Measurements from ENCODE around the gene CFTR. TPM values are rescaled to one million over a fixed set of nuclear protein-coding genes. Genes with fewer than 3 reads are reported as not detected.

The CFTR gene
- total RNA-seq, 4 donors from 2014 or later: 3.4 to 13.5 (median 7.1) TPM

GRCh38 chr7:117610396-117610795 lies 130.6 kb downstream of the CFTR start:
- no peaks in the 10 kb centered on the region for H3K27me3 ChIP-seq
- no peak overlapping the region for H3K27ac ChIP-seq
- 83% methylated on average over 2 of the region's 2 CpGs for WGBS
- TF ChIP-seq POLR2A (IDR thresholded peaks at IDR 0.05): no peak
- TF ChIP-seq POLR2AphosphoS5 (IDR thresholded peaks at IDR 0.05): no peak
- no peak for TF ChIP-seq EP300 (IDR thresholded peaks at IDR 0.05)
- TF ChIP-seq, protein P1, sequence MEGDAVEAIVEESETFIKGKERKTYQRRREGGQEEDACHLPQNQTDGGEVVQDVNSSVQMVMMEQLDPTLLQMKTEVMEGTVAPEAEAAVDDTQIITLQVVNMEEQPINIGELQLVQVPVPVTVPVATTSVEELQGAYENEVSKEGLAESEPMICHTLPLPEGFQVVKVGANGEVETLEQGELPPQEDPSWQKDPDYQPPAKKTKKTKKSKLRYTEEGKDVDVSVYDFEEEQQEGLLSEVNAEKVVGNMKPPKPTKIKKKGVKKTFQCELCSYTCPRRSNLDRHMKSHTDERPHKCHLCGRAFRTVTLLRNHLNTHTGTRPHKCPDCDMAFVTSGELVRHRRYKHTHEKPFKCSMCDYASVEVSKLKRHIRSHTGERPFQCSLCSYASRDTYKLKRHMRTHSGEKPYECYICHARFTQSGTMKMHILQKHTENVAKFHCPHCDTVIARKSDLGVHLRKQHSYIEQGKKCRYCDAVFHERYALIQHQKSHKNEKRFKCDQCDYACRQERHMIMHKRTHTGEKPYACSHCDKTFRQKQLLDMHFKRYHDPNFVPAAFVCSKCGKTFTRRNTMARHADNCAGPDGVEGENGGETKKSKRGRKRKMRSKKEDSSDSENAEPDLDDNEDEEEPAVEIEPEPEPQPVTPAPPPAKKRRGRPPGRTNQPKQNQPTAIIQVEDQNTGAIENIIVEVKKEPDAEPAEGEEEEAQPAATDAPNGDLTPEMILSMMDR (IDR thresholded peaks at IDR 0.05): no peak
- H3K4me3 ChIP-seq: no peak overlapping the region
- no peaks in the 10 kb centered on the region for H3K4me1 ChIP-seq
- no peaks in the 10 kb centered on the region for H3K9me3 ChIP-seq
- no peaks in the 10 kb centered on the region for H3K36me3 ChIP-seq
- no peak for DNase-seq (ENCODE audit: low spot score in 2 of 2)

DNA sequence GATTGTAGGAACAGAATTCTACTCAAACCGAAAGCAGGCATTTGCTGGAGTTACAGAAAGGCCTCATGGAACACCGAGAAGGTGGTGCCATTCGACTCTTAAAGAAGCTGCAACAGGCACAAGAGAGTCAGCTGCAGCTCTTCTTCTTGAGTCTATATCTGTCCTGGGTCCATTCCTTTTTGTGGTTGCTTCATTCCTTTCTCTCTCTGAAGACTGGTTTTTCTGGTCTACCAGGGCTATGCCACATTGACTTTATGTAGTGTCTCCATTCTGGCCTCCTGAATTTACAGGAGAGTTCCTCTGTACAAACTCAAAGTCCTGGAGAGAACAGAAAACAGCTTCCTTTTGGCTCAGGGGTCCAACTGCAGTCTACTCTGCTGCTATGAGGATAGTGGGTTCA lies 132.8 kb downstream of the CFTR start:
- Histone ChIP-seq H3K36me3 (no peaks in the 10 kb centered on the region), H3K27ac (no peak overlapping the region), H3K9me3 (no peaks in the 10 kb centered on the region), H3K27me3 (no peaks in the 10 kb centered on the region), H3K4me1 (no peaks in the 10 kb centered on the region), H3K4me3 (no peak overlapping the region)
- TF ChIP-seq POLR2AphosphoS5 (IDR thresholded peaks at IDR 0.05) (no peak), POLR2A (IDR thresholded peaks at IDR 0.05) (no peak), EP300 (IDR thresholded peaks at IDR 0.05) (no peak)
- TF ChIP-seq, protein P1 (IDR thresholded peaks at IDR 0.05): no peak
- WGBS: 83% methylated on average over 3 of the region's 3 CpGs
- DNase-seq (ENCODE audit: low spot score in 2 of 2): no peak

DNA sequence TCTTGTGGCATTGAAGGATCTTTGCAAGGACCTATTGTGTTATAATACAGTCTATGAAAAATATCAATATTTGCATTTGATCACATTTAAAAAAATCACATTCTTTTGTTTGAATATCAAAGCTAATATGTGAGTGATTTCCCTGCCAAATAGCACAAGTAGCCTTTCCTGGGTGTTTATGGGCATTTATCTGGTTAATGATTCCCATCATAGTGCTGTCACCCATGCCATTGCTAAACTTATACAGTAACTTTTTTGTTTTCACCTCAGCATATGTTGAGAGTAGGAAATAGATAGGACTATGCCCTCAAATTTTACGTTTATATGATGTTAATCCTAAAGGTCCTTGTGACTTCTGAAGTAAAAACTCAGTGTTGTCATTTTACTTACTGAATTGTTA lies 136.9 kb downstream of the CFTR start:
- H3K36me3 ChIP-seq: no peaks in the 10 kb centered on the region
- TF ChIP-seq EP300 (IDR thresholded peaks at IDR 0.05): no peak
- TF ChIP-seq POLR2AphosphoS5 (IDR thresholded peaks at IDR 0.05): no peak
- TF ChIP-seq POLR2A (IDR thresholded peaks at IDR 0.05): no peak
- TF ChIP-seq, protein P1 (IDR thresholded peaks at IDR 0.05): no peak
- DNase-seq (ENCODE audit: low spot score in 2 of 2): no peak
- WGBS: 61% methylated on average over 1 of the region's 1 CpG
- H3K4me3 ChIP-seq: no peak overlapping the region
- H3K27me3 ChIP-seq: no peaks in the 10 kb centered on the region
- no peaks in the 10 kb centered on the region for H3K9me3 ChIP-seq
- H3K27ac ChIP-seq: no peak overlapping the region
- no peaks in the 10 kb centered on the region for H3K4me1 ChIP-seq

DNA sequence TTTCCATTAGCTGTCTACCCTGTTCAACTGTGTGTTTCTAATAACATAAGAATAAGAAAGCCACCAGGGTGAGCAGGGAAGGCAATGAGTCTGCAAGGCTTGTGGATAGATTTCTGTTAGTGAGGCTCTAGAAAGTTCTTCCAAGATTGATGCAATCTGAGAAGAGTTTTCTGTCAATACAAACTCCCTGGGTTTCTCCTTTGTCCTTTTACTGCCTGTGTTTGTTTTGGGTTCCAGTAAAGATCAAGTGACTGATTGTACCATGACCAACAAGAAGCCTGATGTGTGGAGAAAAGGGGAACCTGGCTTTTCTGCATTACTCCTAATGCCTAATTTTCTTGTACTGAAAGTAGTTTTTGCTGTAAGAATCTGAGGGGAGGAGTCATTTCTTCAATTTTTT lies 139.9 kb downstream of the CFTR start:
- Histone ChIP-seq H3K4me3 (no peak overlapping the region), H3K36me3 (no peaks in the 10 kb centered on the region), H3K4me1 (no peaks in the 10 kb centered on the region), H3K27ac (no peak overlapping the region), H3K27me3 (no peaks in the 10 kb centered on the region), H3K9me3 (no peaks in the 10 kb centered on the region)
- TF ChIP-seq, protein P1 (IDR thresholded peaks at IDR 0.05): no peak
- TF ChIP-seq EP300 (IDR thresholded peaks at IDR 0.05): no peak
- no peak for TF ChIP-seq POLR2A (IDR thresholded peaks at IDR 0.05)
- no peak for TF ChIP-seq POLR2AphosphoS5 (IDR thresholded peaks at IDR 0.05)
- DNase-seq (ENCODE audit: low spot score in 2 of 2): no peak

- TF ChIP-seq POLR2AphosphoS5 (IDR thresholded peaks at IDR 0.05): no peak
- no peak for TF ChIP-seq EP300 (IDR thresholded peaks at IDR 0.05)
- TF ChIP-seq, protein P1 (IDR thresholded peaks at IDR 0.05): no peak
- TF ChIP-seq POLR2A (IDR thresholded peaks at IDR 0.05): no peak
- Histone ChIP-seq H3K9me3 (no peaks in the 10 kb centered on the region), H3K27ac (no peak overlapping the region), H3K4me3 (no peak overlapping the region), H3K36me3 (no peaks in the 10 kb centered on the region), H3K27me3 (no peaks in the 10 kb centered on the region), H3K4me1 (no peaks in the 10 kb centered on the region)
- 23% methylated on average over 2 of the region's 2 CpGs for WGBS
- no peak for DNase-seq (ENCODE audit: low spot score in 2 of 2)
Observed at GRCh38 chr7:117621075-117621618, 141.3 kb downstream of the CFTR start.
